GM23338 (cell line): Measurements from ENCODE around the gene PALS2. TPM values are rescaled to one million over a fixed set of nuclear protein-coding genes. Genes with fewer than 3 reads are reported as not detected.

ENCODE experiments used
- ATAC-seq: fragments of 200-7000 bp; cut with Tn5 transposase; 3 replicates; pipeline ENCODE4 v1.9.1; 2020
- DNase-seq: peaks from one replicate; pipeline ENCODE4 v3.0.0-alpha.2; 2015; ENCODE audit warnings: low spot score
- H2AFZ ChIP-seq: fragments of 200-600 bp; sonication (generic); 2 replicates; pipeline ENCODE4 v1.8.0; 2016; ENCODE audit warnings: antibody characterized with exemption, mild to moderate bottlenecking, moderate library complexity
- H3F3A ChIP-seq: fragments of 200-600 bp; sonication (generic); replicated peaks from 2 replicates; pipeline ENCODE4 v1.8.0; 2017; ENCODE audit warnings: antibody characterized with exemption, mixed run types, low read depth
- H3K27ac ChIP-seq: fragments of 200-600 bp; sonication (generic); 2 replicates; pipeline ENCODE4 v1.6.1; 2016; ENCODE audit warnings: low read depth
- H3K27me3 ChIP-seq: fragments of 200-600 bp; sonication (generic); 2 replicates; pipeline ENCODE4 v1.8.0; 2016; ENCODE audit warnings: mild to moderate bottlenecking, mixed run types, moderate library complexity; ENCODE audit not compliant: insufficient read depth
- H3K36me3 ChIP-seq: fragments of 200-600 bp; sonication (generic); 2 replicates; pipeline ENCODE4 v1.8.0; 2016; ENCODE audit warnings: mild to moderate bottlenecking; ENCODE audit not compliant: insufficient read depth
- H3K4me1 ChIP-seq: fragments of 200-600 bp; sonication (generic); 2 replicates; pipeline ENCODE4 v1.8.0; 2016; ENCODE audit warnings: mild to moderate bottlenecking, moderate library complexity; ENCODE audit not compliant: insufficient read depth
- H3K4me2 ChIP-seq: fragments of 200-600 bp; sonication (generic); 2 replicates; pipeline ENCODE4 v1.7.1; 2017; ENCODE audit warnings: mixed run types
- H3K4me3 ChIP-seq: fragments of 200-600 bp; sonication (generic); 2 replicates; pipeline ENCODE4 v1.6.1; 2016; ENCODE audit warnings: mixed run types
- H3K79me2 ChIP-seq: fragments of 200-600 bp; sonication (generic); replicated peaks from 2 replicates; pipeline ENCODE4 v1.8.0; 2017; ENCODE audit warnings: mild to moderate bottlenecking; ENCODE audit not compliant: insufficient read depth
- H3K9me2 ChIP-seq: fragments of 200-600 bp; sonication (generic); 2 replicates; pipeline ENCODE4 v1.8.0; 2017; ENCODE audit not compliant: insufficient read depth
- H4K20me1 ChIP-seq: fragments of 200-600 bp; sonication (generic); replicated peaks from 2 replicates; pipeline ENCODE4 v1.8.0; 2017; ENCODE audit warnings: mild to moderate bottlenecking; ENCODE audit not compliant: insufficient read depth
- H3K27ac Mint-ChIP-seq: 2 replicates; pipeline ENCODE4 v1.8.0; 2020; ENCODE audit warnings: inconsistent platforms, mild to moderate bottlenecking, moderate library complexity, mixed read lengths
- H3K27me3 Mint-ChIP-seq: 3 replicates; pipeline ENCODE4 v1.8.0; 2022; ENCODE audit warnings: low read depth, mild to moderate bottlenecking, moderate library complexity, mixed read lengths, inconsistent platforms; ENCODE audit not compliant: insufficient read depth, poor library complexity
- H3K36me3 Mint-ChIP-seq: 3 replicates; pipeline ENCODE4 v1.8.0; 2021; ENCODE audit warnings: low read depth, mild to moderate bottlenecking, inconsistent platforms, moderate library complexity, mixed read lengths
- H3K4me1 Mint-ChIP-seq: 3 replicates; pipeline ENCODE4 v1.8.0; 2020; ENCODE audit warnings: mild to moderate bottlenecking, inconsistent platforms, mixed read lengths
- H3K4me3 Mint-ChIP-seq: 3 replicates; pipeline ENCODE4 v1.8.0; 2021; ENCODE audit warnings: moderate library complexity, mild to moderate bottlenecking, inconsistent platforms, mixed read lengths
- H3K9me3 Mint-ChIP-seq: 3 replicates; pipeline ENCODE4 v1.8.0; 2020; ENCODE audit warnings: moderate library complexity, mild to moderate bottlenecking, inconsistent platforms, mixed read lengths
- CREB1 ChIP-seq: fragments of 250-450 bp; sonication (Bioruptor Pico); IDR thresholded peaks from 2 replicates; pipeline ENCODE4 v1.5.0; 2020; ENCODE audit warnings: low read depth, mild to moderate bottlenecking, moderate library complexity
- EZH2phosphoT487 ChIP-seq: fragments of 200-600 bp; sonication (generic); IDR thresholded peaks from one replicate; pipeline ENCODE4 v1.8.1; 2018; ENCODE audit warnings: antibody characterized with exemption; ENCODE audit not compliant: unreplicated experiment
- ZNF331 ChIP-seq: fragments of 250-450 bp; sonication (Bioruptor Pico); IDR thresholded peaks from 2 replicates; pipeline ENCODE4 v1.5.0; 2020; ENCODE audit warnings: low read depth, mild to moderate bottlenecking, moderate library complexity
- polyA plus RNA-seq: library from polyadenylated mRNA; unstranded; fragments of >200 nt; fragmentation: Nextera tagmentation; extraction: Ambion mirVana; gene quantifications from 2 replicates; pipeline ENCODE4 v1.2.1, GENCODE V29; 2016
- total RNA-seq: library from RNA; depleted of rRNA; stranded (reverse); fragments of >200 nt; shearing (Covaris generic); gene quantifications from 2 replicates; pipeline ENCODE4 v1.2.3, GENCODE V29; 2014
- TF ChIP-seq, protein P1 (sequence below): fragments of 250-450 bp; sonication (Bioruptor Pico); IDR thresholded peaks from 2 replicates; pipeline ENCODE4 v1.5.0; 2020; ENCODE audit warnings: mild to moderate bottlenecking, moderate library complexity
- TF ChIP-seq, protein P2 (sequence below): IDR thresholded peaks from one replicate; pipeline ENCODE4 v1.6.1; 2018; ENCODE audit warnings: antibody characterized with exemption; ENCODE audit not compliant: unreplicated experiment

The PALS2 gene
- total and polyA plus RNA-seq, 2 experiments from 2014 or later: 51.8 to 115 TPM

DNA sequence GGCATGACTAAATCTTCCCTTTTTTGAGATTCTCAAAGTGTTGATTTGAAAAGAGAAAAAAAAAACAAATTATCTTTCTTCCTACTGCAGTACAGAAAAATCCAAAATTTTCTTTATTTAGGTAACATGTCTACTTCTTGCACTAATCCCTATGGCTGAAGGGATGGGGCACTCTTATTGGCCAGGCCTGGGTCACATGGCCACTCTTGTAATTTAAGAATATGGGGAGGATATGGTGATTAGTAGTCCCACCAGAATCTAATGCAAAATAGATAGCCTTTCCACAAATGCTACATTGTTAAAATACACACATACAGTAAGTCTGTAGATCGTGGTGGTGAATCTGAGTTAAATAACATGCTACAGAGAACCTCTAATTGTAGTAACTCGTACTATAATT is 7.0 kb upstream of the PALS2 start (continued):
- TF ChIP-seq, protein P1, sequence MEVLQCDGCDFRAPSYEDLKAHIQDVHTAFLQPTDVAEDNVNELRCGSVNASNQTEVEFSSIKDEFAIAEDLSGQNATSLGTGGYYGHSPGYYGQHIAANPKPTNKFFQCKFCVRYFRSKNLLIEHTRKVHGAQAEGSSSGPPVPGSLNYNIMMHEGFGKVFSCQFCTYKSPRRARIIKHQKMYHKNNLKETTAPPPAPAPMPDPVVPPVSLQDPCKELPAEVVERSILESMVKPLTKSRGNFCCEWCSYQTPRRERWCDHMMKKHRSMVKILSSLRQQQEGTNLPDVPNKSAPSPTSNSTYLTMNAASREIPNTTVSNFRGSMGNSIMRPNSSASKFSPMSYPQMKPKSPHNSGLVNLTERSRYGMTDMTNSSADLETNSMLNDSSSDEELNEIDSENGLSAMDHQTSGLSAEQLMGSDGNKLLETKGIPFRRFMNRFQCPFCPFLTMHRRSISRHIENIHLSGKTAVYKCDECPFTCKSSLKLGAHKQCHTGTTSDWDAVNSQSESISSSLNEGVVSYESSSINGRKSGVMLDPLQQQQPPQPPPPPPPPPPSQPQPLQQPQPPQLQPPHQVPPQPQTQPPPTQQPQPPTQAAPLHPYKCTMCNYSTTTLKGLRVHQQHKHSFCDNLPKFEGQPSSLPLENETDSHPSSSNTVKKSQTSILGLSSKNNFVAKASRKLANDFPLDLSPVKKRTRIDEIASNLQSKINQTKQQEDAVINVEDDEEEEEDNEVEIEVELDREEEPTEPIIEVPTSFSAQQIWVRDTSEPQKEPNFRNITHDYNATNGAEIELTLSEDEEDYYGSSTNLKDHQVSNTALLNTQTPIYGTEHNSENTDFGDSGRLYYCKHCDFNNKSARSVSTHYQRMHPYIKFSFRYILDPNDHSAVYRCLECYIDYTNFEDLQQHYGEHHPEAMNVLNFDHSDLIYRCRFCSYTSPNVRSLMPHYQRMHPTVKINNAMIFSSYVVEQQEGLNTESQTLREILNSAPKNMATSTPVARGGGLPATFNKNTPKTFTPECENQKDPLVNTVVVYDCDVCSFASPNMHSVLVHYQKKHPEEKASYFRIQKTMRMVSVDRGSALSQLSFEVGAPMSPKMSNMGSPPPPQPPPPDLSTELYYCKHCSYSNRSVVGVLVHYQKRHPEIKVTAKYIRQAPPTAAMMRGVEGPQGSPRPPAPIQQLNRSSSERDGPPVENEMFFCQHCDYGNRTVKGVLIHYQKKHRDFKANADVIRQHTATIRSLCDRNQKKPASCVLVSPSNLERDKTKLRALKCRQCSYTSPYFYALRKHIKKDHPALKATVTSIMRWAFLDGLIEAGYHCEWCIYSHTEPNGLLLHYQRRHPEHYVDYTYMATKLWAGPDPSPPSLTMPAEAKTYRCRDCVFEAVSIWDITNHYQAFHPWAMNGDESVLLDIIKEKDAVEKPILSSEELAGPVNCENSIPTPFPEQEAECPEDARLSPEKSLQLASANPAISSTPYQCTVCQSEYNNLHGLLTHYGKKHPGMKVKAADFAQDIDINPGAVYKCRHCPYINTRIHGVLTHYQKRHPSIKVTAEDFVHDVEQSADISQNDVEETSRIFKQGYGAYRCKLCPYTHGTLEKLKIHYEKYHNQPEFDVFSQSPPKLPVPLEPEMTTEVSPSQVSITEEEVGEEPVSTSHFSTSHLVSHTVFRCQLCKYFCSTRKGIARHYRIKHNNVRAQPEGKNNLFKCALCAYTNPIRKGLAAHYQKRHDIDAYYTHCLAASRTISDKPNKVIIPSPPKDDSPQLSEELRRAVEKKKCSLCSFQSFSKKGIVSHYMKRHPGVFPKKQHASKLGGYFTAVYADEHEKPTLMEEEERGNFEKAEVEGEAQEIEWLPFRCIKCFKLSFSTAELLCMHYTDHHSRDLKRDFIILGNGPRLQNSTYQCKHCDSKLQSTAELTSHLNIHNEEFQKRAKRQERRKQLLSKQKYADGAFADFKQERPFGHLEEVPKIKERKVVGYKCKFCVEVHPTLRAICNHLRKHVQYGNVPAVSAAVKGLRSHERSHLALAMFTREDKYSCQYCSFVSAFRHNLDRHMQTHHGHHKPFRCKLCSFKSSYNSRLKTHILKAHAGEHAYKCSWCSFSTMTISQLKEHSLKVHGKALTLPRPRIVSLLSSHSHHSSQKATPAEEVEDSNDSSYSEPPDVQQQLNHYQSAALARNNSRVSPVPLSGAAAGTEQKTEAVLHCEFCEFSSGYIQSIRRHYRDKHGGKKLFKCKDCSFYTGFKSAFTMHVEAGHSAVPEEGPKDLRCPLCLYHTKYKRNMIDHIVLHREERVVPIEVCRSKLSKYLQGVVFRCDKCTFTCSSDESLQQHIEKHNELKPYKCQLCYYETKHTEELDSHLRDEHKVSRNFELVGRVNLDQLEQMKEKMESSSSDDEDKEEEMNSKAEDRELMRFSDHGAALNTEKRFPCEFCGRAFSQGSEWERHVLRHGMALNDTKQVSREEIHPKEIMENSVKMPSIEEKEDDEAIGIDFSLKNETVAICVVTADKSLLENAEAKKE (CRISPR knock-in tag): no peak

DNA sequence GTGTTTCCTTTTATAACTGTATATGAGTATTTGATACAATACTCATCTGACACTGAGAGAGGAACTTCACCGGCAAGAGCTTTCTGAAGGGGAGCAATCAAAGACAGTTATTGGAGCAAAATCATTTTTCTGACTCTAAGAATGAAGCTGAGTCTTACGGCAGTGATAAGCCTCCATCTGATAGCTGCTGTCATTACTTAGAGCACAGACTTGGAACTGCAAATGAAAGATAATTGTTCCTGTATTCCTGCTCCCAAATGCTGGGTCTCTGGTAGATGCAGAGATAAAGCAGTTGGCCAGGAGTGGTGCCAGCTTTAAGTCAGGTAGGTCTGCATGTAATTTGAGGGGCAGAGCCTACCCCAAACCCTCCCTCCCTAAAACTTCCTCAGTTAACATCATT is 2.3 kb upstream of the PALS2 start:
- 0 out of 2 replicates have a peak, but pooled peaks cover 7% of the 10 kb centered on the region for H3F3A ChIP-seq
- H3K36me3 ChIP-seq: no peaks in the 10 kb centered on the region
- Mint-ChIP-seq H3K36me3 (peaks cover 4% of the 10 kb centered on the region; the same call in 2 of the 3 replicates), H3K27ac (no peak overlapping the region), H3K27me3 (peaks cover 11% of the 10 kb centered on the region), H3K9me3 (no peaks in the 10 kb centered on the region), H3K4me1 (peaks cover 58% of the 10 kb centered on the region), H3K4me3 (no peak overlapping the region)
- peaks cover 22% of the 10 kb centered on the region for H3K79me2 ChIP-seq
- no peak overlapping the region for H3K4me2 ChIP-seq
- peaks cover 10% of the 10 kb centered on the region for H3K27me3 ChIP-seq
- no peak overlapping the region for H3K4me3 ChIP-seq
- H3K4me1 ChIP-seq: peaks cover 73% of the 10 kb centered on the region
- H3K9me2 ChIP-seq: no peaks in the 10 kb centered on the region
- DNase-seq (no peak), ATAC-seq (no peak)
- no peak overlapping the region for H3K27ac ChIP-seq
- peaks cover 9% of the 10 kb centered on the region; the same call in 1 of the 2 replicates for H4K20me1 ChIP-seq
- H2AFZ ChIP-seq: no peak overlapping the region
- TF ChIP-seq ZNF331 (CRISPR knock-in tag) (no peak), CREB1 (CRISPR knock-in tag) (no peak), EZH2phosphoT487 (no peak)
- TF ChIP-seq, protein P2, sequence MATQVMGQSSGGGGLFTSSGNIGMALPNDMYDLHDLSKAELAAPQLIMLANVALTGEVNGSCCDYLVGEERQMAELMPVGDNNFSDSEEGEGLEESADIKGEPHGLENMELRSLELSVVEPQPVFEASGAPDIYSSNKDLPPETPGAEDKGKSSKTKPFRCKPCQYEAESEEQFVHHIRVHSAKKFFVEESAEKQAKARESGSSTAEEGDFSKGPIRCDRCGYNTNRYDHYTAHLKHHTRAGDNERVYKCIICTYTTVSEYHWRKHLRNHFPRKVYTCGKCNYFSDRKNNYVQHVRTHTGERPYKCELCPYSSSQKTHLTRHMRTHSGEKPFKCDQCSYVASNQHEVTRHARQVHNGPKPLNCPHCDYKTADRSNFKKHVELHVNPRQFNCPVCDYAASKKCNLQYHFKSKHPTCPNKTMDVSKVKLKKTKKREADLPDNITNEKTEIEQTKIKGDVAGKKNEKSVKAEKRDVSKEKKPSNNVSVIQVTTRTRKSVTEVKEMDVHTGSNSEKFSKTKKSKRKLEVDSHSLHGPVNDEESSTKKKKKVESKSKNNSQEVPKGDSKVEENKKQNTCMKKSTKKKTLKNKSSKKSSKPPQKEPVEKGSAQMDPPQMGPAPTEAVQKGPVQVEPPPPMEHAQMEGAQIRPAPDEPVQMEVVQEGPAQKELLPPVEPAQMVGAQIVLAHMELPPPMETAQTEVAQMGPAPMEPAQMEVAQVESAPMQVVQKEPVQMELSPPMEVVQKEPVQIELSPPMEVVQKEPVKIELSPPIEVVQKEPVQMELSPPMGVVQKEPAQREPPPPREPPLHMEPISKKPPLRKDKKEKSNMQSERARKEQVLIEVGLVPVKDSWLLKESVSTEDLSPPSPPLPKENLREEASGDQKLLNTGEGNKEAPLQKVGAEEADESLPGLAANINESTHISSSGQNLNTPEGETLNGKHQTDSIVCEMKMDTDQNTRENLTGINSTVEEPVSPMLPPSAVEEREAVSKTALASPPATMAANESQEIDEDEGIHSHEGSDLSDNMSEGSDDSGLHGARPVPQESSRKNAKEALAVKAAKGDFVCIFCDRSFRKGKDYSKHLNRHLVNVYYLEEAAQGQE: no peak
- TF ChIP-seq, protein P1 (CRISPR knock-in tag): no peak
